Mesenchymal stem cell (in vitro differentiated cells and primary cell): ENCODE results near the gene RP2.

Source experiments
- DNase-seq: peaks from one replicate; pipeline ENCODE4 v3.0.0-alpha.2; 2013
- H2AFZ ChIP-seq: one replicate; pipeline ENCODE4 v1.6.1; 2013; ENCODE audit warnings: low read depth, mild to moderate bottlenecking, control low read depth, inconsistent platforms, low read length, moderate library complexity
- H2AK5ac ChIP-seq: 2 replicates; pipeline ENCODE4 v1.6.1; 2013; ENCODE audit warnings: low read length, moderate library complexity, mild to moderate bottlenecking, inconsistent platforms; ENCODE audit not compliant: severe bottlenecking
- H2BK120ac ChIP-seq: one replicate; pipeline ENCODE4 v1.6.1; 2013; ENCODE audit warnings: low read depth, mild to moderate bottlenecking, inconsistent platforms, low read length, moderate library complexity
- H2BK12ac ChIP-seq, 2 experiments: one replicate each; pipeline ENCODE4 v1.6.1; 2013; ENCODE audit warnings: inconsistent platforms in 2 of 2, low read length in 2 of 2, mild to moderate bottlenecking in 2 of 2, moderate library complexity in 2 of 2, control low read depth in 1 of 2
- H2BK15ac ChIP-seq: one replicate; pipeline ENCODE4 v1.6.1; 2013; ENCODE audit warnings: mild to moderate bottlenecking, low read depth, inconsistent platforms; ENCODE audit not compliant: poor library complexity, severe bottlenecking
- H2BK5ac ChIP-seq: 2 replicates; pipeline ENCODE4 v1.6.1; 2013; ENCODE audit warnings: low read depth, mild to moderate bottlenecking, low read length, control low read depth, inconsistent platforms; ENCODE audit not compliant: poor library complexity, severe bottlenecking
- H3K14ac ChIP-seq, 2 experiments: one replicate each; pipeline ENCODE4 v1.6.1; 2013; ENCODE audit warnings: inconsistent platforms in 2 of 2, low read length in 2 of 2, control low read depth in 1 of 2, mild to moderate bottlenecking in 1 of 2, moderate library complexity in 1 of 2
- H3K18ac ChIP-seq, 2 experiments: one replicate each; pipeline ENCODE4 v1.6.1; 2013; ENCODE audit warnings: inconsistent platforms in 2 of 2, low read length in 2 of 2, control low read depth in 1 of 2, low read depth in 1 of 2, mild to moderate bottlenecking in 1 of 2
- H3K23ac ChIP-seq, 2 experiments: one replicate each; pipeline ENCODE4 v1.6.1; 2013; ENCODE audit warnings: inconsistent platforms in 2 of 2, low read length in 2 of 2, mild to moderate bottlenecking in 2 of 2, moderate library complexity in 2 of 2, control low read depth in 1 of 2
- H3K27ac ChIP-seq: 2 replicates; pipeline ENCODE4 v1.5.1; 2013; ENCODE audit warnings: mild to moderate bottlenecking, moderate library complexity, low read length, control low read depth, inconsistent platforms; ENCODE audit not compliant: poor library complexity, severe bottlenecking
- H3K27me3 ChIP-seq, 2 experiments: 2 replicates each; pipeline versions ENCODE4 v1.6.1 to v1.7.0; 2013; ENCODE audit warnings: low read length in 2 of 2, mild to moderate bottlenecking in 2 of 2, moderate library complexity in 2 of 2, control low read depth in 1 of 2, inconsistent platforms in 1 of 2; ENCODE audit not compliant: control insufficient read depth in 1 of 2, insufficient read depth in 1 of 2
- H3K36me3 ChIP-seq, 2 experiments: 2 replicates each; pipeline versions ENCODE4 v1.6.1 to v1.7.0; 2013; ENCODE audit warnings: low read length in 2 of 2, control low read depth in 1 of 2, inconsistent platforms in 1 of 2, low read depth in 1 of 2, mild to moderate bottlenecking in 1 of 2; ENCODE audit not compliant: insufficient read depth in 2 of 2, control insufficient read depth in 1 of 2
- H3K4ac ChIP-seq, 2 experiments: one replicate each; pipeline ENCODE4 v1.6.1; 2013; ENCODE audit warnings: inconsistent platforms in 2 of 2, low read length in 2 of 2, mild to moderate bottlenecking in 2 of 2, moderate library complexity in 2 of 2, control low read depth in 1 of 2, low read depth in 1 of 2
- H3K4me1 ChIP-seq: 2 replicates; pipeline ENCODE4 v1.6.1; 2013; ENCODE audit warnings: low read depth, low read length, control low read depth; ENCODE audit not compliant: control insufficient read depth, insufficient read depth
- H3K4me2 ChIP-seq: 2 replicates; pipeline ENCODE4 v1.6.1; 2013; ENCODE audit warnings: low read length, mild to moderate bottlenecking, inconsistent platforms; ENCODE audit not compliant: poor library complexity, severe bottlenecking
- H3K4me3 ChIP-seq, 2 experiments: 2 replicates each; pipeline versions ENCODE4 v1.5.1 to v1.7.0; 2013; ENCODE audit warnings: low read length in 2 of 2, mild to moderate bottlenecking in 2 of 2, control low read depth in 1 of 2, low read depth in 1 of 2; ENCODE audit not compliant: insufficient read depth in 1 of 2
- H3K79me1 ChIP-seq: replicated peaks from 2 replicates; pipeline ENCODE4 v1.6.1; 2013; ENCODE audit warnings: mild to moderate bottlenecking, control low read depth, low read length, inconsistent platforms; ENCODE audit not compliant: poor library complexity, severe bottlenecking
- H3K9ac ChIP-seq: 2 replicates; pipeline ENCODE4 v1.7.0; 2013; ENCODE audit warnings: mild to moderate bottlenecking, low read length, moderate library complexity
- H3K9me3 ChIP-seq: 2 replicates; pipeline ENCODE4 v1.7.0; 2013; ENCODE audit warnings: mild to moderate bottlenecking, low read length; ENCODE audit not compliant: control insufficient read depth
- H4K8ac ChIP-seq: one replicate; pipeline ENCODE4 v1.6.1; 2013; ENCODE audit warnings: inconsistent platforms, mild to moderate bottlenecking, low read length, moderate library complexity
- H4K91ac ChIP-seq: one replicate; pipeline ENCODE4 v1.6.1; 2013; ENCODE audit warnings: mild to moderate bottlenecking, low read length, inconsistent platforms
- WGBS: methylation state at CpG from one replicate; pipeline ENCODE4 v1.1.7; 2013; ENCODE audit warnings: mixed read lengths; 5-methylcytosine and 5-hydroxymethylcytosine counted together

Gene RP2

GRCh38 chrX:46866726-46867125 is 29.9 kb downstream of the RP2 start:
- Histone ChIP-seq H3K23ac (no peak overlapping the region), H4K8ac (no peak overlapping the region), H3K14ac (no peak overlapping the region), H3K4ac (no peak overlapping the region), H3K36me3 (peaks cover 0 to 18% of the 10 kb centered on the region in 2 experiments), H3K4me3 (no peak overlapping the region), H2AK5ac (no peak overlapping the region), H2AFZ (no peak overlapping the region), H3K4me2 (no peak overlapping the region), H3K27me3 (no peaks in the 10 kb centered on the region), H3K27ac (no peak overlapping the region), H2BK15ac (no peak overlapping the region), H3K4me1 (no peaks in the 10 kb centered on the region), H3K18ac (no peak overlapping the region), H2BK5ac (no peak overlapping the region), H4K91ac (no peak overlapping the region), H2BK12ac (no peak overlapping the region), H3K79me1 (peaks cover 3% of the 10 kb centered on the region), H2BK120ac (no peak overlapping the region), H3K9me3 (no peaks in the 10 kb centered on the region), H3K9ac (no peak overlapping the region)
- DNase-seq: no peak

- H3K4ac ChIP-seq: no peak overlapping the region
- no peaks in the 10 kb centered on the region for H3K4me1 ChIP-seq
- H4K91ac ChIP-seq: no peak overlapping the region
- H2AFZ ChIP-seq: no peak overlapping the region
- no peak overlapping the region for H3K18ac ChIP-seq
- H3K79me1 ChIP-seq: peaks cover 1% of the 10 kb centered on the region
- H3K27ac ChIP-seq: no peak overlapping the region
- no peak overlapping the region for H3K23ac ChIP-seq
- DNase-seq: no peak
- H2BK12ac ChIP-seq: no peak overlapping the region
- H2AK5ac ChIP-seq: no peak overlapping the region
- H3K4me2 ChIP-seq: no peak overlapping the region
- no peak overlapping the region for H4K8ac ChIP-seq
- H2BK120ac ChIP-seq: no peak overlapping the region
- no peak overlapping the region for H3K4me3 ChIP-seq
- peaks cover 0 to 3% of the 10 kb centered on the region in 2 experiments for H3K36me3 ChIP-seq
- H3K9me3 ChIP-seq: no peaks in the 10 kb centered on the region
- no peak overlapping the region for H2BK5ac ChIP-seq
- no peak overlapping the region for H3K9ac ChIP-seq
- WGBS: 0% methylated on average over 1 of the region's 2 CpGs
- peaks cover 0 to 8% of the 10 kb centered on the region in 2 experiments for H3K27me3 ChIP-seq
- H3K14ac ChIP-seq: no peak overlapping the region
- H2BK15ac ChIP-seq: no peak overlapping the region
These were observed 36.9 kb downstream of the RP2 start for GRCh38 chrX:46873746-46874145.

- H4K91ac ChIP-seq: no peak overlapping the region
- H2BK15ac ChIP-seq: no peak overlapping the region
- peaks cover 0 to 16% of the 10 kb centered on the region in 2 experiments for H3K36me3 ChIP-seq
- H3K27ac ChIP-seq: no peak overlapping the region
- no peak overlapping the region for H3K18ac ChIP-seq
- H3K9ac ChIP-seq: no peak overlapping the region
- H2AK5ac ChIP-seq: no peak overlapping the region
- H3K27me3 ChIP-seq: peaks cover 0 to 12% of the 10 kb centered on the region in 2 experiments
- H2AFZ ChIP-seq: no peak overlapping the region
- H3K23ac ChIP-seq: no peak overlapping the region
- H2BK12ac ChIP-seq: no peak overlapping the region
- no peak overlapping the region for H2BK5ac ChIP-seq
- no peak overlapping the region for H2BK120ac ChIP-seq
- H3K14ac ChIP-seq: no peak overlapping the region
- no peak for DNase-seq
- H3K4me3 ChIP-seq: no peak overlapping the region
- H3K9me3 ChIP-seq: no peaks in the 10 kb centered on the region
- H3K79me1 ChIP-seq: peaks cover under 1% of the 10 kb centered on the region
- H3K4me2 ChIP-seq: no peak overlapping the region
- H3K4me1 ChIP-seq: no peaks in the 10 kb centered on the region
- H4K8ac ChIP-seq: no peak overlapping the region
- H3K4ac ChIP-seq: no peak overlapping the region
These were observed 40.1 kb downstream of the RP2 start for GRCh38 chrX:46876901-46877300.

GRCh38 chrX:46882266-46882665 is 45.4 kb downstream of the RP2 start:
- DNase-seq: no peak
- Histone ChIP-seq H2BK15ac (no peak overlapping the region), H2BK120ac (no peak overlapping the region), H2BK12ac (no peak overlapping the region), H3K4me3 (no peak overlapping the region), H3K36me3 (peaks cover 0 to 17% of the 10 kb centered on the region in 2 experiments), H2AFZ (no peak overlapping the region), H3K4ac (no peak overlapping the region), H4K91ac (no peak overlapping the region), H3K4me1 (no peaks in the 10 kb centered on the region), H3K18ac (no peak overlapping the region), H3K4me2 (no peak overlapping the region), H3K9me3 (no peaks in the 10 kb centered on the region), H2BK5ac (no peak overlapping the region), H3K9ac (no peak overlapping the region), H2AK5ac (no peak overlapping the region), H3K23ac (no peak overlapping the region), H4K8ac (no peak overlapping the region), H3K14ac (no peak overlapping the region), H3K27ac (no peak overlapping the region), H3K79me1 (no peaks in the 10 kb centered on the region), H3K27me3 (peaks cover 0 to 3% of the 10 kb centered on the region in 2 experiments)
- WGBS: no CpG with 5 or more reads among the region's 1 CpG
